IPS DF 4.7 (cell line): Measurements from ENCODE around the gene ECE1.
"Not testable (repeated sequence)": the region's sequence is repeated elsewhere in the genome, so short reads cannot be mapped to it uniquely, and the experiment has no call there.

ENCODE experiments used
- DNase-seq: peaks from one replicate; pipeline ENCODE4 v3.0.0-alpha.2; 2013; ENCODE audit warnings: low spot score; ENCODE audit errors: extremely low read depth

The ECE1 gene

DNA sequence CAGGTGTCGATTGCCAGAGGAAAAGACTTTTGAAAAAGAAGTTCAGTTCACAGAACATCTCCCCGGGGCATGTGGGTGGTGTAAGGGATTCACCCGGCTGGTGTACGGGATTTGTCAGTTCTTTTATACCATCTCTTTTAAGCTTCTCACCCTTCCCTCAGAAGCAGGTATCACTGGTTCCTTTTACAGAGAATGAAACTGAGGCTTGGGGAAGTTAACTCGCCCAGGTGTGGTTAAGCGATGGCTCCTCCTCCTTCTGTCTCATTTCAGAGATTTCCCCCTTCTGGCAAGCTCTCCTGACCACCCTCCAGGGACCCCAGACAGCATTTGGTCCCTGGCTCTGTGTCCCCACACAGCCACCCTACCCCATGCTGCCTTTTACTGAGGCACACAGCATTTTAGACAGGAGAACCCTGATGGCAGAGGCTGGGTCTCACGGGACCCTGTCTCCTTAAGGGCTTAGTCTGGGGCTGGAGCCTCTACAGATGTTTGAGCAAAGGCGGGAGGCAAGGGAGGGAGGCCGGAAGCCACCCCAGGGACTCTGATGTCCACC lies 2.8 kb upstream of the ECE1 start:
- no peak for DNase-seq

DNA sequence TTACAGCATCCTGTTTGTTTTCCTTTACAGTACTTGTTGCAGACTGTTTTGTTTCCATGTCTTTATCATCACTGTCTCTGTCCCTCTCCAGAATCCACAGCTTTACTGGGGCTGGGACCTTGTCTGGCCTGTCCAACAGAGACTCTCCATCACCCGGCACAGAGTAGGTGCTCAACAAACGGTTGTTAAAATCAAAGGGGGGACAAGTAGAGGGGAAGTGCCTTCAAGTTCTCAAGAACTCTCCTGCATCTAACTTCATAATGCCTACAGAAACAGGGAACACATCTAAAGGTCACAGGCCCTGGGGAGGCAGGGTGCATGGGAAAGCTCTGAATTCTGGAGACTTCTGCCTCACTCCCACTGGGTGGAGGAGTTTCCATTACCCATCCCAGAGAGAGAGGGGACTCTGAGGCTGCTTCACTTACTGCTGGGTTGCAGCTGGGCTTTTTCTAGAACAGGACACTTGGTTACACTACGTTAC lies 2.3 kb upstream of the ECE1 start:
- no peak for DNase-seq

DNA sequence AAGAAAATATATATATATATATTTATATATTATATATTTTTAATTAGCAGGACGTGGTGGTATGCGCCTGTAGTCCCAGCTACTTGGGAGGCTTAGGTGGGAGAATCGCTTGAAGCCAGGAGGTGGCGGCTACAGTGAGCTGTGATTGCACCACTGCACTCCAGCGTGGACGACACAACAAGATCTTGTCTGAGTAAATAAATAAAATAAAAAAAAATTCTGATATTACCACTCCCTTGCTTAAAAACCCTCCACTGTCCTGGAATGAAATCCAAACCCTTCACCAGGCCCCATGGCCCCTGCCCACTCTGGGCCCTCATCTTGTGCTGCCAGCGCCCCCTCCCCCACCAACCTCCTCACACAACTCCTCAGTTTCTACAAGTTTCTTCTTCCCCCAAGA lies 1.7 kb upstream of the ECE1 start:
- DNase-seq, result no peak

DNA sequence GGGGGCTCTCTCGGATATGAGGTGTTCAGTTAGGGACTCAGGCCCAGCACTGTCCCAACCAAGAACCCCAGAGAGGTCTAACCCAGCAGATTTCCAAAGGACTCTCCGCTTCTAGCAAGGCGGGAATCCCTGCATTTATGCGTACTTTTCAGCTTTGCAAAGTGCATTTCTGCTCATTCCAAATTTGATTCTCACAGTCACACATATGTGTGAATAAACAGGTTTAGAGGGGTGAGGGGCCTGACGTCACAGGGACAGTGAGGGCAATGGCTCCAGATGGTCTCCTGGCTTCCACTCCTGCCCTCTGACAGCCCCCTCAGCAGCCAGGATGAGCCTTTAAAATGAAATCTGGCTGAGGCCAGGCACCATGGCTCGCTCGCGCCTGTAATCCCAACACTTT lies 921 bp upstream of the ECE1 start:
- DNase-seq, result no peak

DNA sequence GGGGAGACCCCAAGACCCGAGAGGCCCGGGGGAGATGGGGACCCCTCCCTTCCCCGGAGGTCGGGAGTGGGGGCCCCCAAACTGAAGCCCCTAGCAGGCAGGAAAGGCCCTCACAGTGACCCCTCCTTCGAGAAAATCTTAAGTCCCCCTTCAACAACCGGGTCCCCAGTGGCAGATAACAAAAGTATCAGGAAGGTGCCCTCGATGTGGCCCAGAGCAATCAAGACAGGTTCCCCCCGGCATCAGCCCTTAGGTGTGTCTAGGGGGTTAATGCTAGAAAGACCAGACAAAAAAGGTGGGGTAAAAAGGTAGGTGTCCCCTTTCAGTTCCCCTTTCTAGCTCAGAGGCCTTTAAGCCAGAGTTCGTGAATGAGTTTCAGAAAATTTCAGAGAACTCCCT lies 282 bp upstream of the ECE1 start:
- no peak for DNase-seq

DNA sequence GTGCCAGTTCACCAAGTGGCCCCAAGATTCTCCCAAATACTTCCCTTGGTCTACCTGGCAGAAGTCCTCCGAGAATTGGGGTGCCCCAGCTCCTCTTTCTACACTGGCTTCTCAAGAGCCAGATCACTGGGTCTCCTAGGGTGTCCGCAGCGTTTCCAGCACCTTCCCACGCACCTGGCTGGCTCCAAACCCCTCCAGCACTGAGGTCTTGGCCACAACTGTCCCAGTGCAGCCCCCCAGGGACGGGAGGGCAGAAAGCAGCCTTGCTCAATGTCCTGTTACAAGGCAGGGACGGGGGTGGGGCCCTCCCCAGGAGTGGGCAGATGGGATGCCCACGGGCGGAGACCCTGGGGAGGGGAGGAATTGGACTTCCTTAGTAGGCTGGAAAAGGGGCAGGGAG lies 1.1 kb downstream of the ECE1 start:
- no peak for DNase-seq

DNA sequence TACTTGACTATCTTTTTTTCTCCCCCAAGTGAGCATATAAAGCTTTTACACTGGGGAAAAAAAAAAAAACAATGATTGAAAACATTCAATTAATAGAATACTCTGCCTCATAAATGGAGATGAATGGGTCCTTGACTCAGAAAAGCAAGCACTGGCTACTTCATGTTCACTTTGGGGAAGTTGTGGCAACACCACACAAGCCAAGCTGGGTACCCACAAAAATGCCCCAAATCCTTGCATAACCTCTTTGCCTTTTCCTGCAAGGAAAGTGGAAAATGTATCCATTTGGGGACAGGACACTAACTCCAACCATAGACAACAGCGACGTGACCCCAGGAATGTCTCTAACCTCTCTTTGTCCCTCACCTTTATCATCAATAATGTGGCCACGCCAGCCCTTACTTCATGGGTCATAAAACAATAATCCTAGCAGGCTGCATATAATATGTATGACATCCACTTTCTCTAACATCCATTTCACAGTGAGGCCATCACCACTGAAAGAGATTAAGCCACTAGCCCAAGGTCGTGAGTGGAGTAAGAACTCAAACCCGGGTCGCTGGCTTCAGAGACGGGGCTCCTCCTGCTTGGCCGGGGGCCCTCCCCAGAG lies 2.3 kb downstream of the ECE1 start:
- no peak for DNase-seq

DNA sequence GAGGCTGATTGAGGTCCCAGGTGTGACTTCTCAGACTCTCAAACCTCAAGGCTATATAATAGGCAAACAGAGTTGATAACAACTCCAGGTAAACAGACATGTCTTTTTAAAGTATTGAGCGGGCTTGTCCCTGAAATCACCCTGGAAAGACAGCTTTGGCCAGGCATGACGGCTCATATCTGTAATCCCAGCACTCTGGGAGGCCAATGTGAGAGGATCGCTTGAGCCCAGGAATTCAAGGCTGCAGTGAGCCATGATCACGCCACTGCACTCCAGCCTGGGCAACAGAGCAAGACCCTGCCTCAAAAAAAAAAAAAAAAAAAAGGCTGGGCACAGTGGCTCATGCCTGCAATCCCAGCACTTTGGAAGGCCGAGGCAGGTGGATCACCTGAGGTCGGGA lies 4.9 kb downstream of the ECE1 start:
- not testable (repeated sequence) for DNase-seq

DNA sequence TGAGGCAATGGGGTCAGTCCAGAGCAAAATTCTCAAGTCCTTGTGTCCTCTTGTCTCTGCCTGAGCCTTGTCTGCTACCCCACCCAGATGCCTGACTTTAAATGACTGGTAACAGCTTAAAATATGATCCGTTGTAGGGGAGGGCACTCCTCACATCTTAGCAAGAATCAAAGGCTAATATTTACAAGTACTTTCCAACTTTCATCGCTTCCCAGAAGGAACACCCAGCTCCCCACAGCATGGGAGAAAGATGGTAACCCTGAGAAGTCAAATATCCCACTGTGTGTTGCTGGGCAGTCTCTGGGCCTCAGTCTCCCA lies 5.2 kb downstream of the ECE1 start:
- no peak for DNase-seq

DNA sequence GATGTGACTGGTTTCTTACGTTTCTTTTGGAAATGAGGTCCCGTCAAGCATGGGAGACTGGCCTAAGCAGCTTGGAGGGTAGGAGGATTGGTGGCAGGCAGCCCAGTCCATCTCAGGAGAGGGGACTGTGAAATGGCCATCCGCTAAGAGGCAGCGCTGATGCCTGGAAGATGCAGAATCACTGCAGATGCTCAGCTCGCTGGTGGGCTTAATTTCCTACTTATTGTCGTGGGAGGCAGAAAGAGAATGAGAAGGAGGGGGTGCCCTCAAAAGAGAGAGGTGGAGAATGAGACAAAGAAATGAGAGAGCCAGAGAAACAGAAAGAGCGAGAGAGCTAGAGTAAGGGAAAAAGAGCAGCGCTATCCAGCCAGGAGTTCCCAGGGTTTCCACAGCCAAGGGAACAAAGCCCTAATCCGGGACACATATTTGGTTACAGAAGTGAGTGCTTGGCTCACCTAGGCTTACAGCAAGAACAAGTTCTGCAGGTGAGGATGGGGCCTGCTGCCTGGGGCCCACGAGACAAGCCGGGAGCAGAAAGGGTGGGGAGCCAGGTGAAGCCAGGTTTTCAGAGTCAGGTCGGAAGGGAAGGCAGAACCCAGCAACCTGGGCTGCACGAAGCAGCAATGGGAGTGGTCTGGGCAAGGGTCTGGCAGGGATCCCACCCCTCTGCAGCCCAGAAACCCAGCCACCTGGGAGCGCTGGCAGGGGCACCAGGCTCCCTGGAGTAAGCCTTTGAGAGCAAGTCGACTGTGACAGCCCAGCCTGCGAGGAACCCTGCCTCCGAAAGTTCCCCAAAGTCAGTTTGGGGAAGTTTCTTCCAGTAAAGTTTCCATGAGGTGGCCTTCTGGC lies 5.8 kb downstream of the ECE1 start:
- no peak for DNase-seq

DNA sequence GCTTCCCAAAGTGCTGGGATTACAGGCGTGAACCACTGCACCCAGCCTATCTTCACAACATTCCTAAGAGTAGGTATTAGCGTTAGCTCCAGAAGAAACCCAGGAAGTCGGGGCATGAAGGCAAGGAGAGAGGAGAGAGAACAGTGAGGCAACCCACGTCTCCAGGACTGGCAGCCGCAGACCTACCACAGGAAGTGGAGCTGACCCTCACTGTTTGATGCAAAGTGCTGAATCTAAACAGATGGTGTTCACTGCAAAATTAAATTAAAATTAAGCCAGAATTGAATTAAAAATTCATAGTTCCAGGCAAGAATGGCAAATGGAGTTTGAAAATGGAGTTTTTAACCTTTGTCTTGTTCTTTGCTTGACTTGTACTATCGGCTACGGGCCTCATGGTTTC lies 6.7 kb downstream of the ECE1 start:
- DNase-seq, result no peak

DNA sequence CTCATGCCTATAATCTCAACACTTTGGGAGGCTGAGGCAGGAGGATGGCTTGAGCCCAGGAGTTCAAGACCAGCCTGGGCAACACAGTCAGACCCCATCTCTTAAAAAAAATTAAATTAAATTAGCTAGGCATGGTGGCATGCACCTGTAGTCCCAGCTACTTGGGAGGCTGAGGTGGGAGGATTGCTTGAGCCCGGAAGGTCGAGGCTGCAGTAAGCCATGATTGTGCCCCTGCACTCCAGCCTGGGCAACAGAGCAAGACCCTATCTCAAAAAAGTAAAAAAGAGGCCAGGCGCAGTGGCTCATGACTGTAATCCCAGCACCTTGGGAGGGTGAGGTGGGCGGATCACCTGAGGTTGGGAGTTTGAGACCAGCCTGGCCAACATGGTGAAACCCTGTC lies 8.2 kb downstream of the ECE1 start:
- DNase-seq, result not testable (repeated sequence)

DNA sequence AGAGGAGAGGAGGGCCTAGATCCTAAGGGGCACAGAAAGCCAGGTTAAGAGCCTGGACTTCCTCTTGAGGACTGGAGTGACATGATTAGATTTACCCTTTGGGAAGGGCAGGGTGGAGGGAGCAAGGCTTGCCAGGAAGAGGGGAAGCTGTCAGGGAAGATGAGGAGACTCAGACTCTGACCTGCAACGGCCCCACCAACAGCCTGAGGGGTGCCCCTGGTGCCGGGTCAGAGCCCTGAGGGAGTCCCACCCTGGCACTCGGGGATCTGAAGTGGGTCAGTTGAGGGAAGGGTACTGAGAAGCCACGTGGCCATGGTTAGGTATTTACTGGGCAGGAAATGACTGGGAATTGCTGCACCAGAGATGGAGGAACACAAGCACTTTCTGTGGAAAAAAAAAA lies 9.8 kb downstream of the ECE1 start:
- DNase-seq, result no peak

DNA sequence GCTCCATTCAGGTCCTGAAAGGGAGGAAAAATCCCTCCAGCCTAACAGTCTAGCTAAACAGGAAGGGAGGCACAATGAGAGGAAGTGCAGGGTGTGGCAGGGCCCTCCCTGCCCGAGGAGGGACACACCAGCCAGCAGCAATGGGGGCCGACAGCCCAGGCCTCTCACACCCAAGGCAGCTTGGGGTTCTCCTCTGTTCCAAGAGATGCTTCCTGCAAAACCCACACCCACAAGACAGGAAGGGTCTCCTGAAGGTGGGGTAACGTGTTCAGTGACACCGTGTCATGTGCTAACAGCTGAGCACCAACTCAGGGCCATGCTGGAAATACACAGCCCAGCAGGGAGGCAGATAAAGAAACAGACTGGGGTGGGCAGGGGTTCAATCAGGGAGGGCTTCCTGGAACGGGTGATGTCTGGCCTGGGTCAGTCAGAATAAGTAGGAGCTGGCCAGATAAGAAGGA lies 10.2 kb downstream of the ECE1 start:
- no peak for DNase-seq

DNA sequence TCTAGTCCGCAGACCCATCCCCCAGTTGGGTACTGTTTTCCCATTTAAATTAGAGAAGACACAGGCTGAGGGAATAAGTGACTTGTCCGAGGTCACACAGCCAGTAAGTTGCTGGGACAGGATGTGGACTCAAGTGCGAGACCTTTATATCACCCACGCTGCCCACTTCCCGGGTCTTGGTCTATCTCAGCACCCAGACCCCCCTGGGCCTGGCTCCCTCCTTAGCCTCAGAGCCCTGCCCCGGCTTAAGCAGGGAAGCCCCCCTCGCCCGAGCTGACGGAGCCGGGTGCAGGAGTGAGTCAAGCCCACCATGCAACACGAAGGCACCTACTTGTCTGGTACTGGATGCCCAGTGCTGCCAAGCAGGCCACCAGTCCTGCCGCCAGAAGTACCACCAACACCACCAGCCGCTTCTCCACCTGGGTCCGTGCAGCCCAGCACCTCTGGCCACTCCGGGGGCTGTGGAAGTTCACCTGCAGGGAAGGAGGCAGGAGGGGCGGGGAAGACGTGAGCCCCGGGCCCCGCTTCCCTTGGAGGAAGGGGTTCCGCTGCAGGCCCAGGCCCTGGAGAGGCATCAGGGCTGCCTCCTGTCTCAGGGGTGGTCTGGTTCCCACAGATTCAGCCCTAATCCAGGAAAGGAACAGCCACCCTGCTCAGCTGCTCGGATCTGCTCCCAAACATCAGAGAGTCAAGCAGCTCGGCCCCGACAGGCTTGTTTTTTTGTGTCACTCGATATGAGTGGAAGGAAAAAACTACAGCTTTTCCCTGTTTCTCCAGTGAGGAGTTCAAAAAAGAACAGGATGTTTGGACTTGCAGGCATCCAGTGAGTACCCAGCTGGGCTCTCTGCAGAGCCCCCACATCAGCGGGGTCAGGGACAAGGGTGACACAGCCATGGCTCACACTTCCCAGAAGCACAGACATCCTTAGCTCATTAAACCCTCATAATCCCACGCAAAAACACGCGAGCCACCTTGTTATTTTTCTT lies 11.1 kb downstream of the ECE1 start:
- DNase-seq, result no peak

DNA sequence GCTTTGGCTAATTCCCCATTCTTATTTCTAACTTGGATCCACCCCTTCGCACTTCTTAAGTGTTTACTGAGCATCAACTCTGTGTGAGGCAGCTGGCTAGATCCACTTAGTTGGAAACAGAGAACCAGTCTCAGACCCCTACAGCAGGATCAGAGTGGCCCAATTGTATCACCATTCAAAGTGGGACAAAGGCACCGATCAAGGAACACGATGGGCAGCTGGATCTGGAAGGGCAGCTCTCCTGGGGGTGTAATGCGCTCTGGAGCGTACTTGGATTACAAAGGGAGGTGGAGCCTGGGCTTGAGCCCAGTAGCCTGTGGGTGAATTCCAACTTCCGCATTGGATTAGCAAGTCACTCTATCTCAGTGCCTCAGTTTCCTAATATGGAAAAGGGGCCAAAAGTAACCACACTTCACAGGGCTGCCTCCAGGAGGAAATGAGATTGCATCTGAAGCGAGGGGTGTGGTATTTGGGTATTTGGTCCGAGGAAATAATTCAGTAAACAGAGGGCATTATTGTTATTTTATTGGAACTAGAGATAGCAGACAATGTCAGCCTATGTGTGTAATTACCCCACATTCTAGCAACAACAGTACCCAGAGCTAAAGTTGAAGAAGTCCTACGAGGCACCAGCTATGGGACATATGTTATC lies 11.9 kb downstream of the ECE1 start:
- DNase-seq, result no peak

DNA sequence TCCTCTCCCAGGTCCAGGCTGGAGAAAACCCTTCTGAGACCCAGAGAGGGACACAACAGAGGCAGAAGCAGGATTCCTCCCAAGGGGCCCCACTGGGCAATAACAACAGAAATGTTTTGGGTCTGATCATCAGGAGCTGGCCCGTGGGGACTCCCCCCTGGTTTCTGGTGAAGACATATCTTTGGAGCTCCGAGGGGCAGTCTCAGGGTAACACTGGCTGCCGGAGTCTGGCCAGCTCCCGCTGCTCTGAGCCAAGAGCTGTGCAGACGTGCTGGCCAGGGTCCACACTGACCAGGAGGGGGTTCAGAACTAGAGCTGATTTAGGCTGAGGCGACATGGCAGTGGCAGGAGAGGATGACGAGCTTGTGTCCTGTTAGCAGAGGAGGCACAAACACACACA lies 13.1 kb downstream of the ECE1 start:
- DNase-seq, result no peak

DNA sequence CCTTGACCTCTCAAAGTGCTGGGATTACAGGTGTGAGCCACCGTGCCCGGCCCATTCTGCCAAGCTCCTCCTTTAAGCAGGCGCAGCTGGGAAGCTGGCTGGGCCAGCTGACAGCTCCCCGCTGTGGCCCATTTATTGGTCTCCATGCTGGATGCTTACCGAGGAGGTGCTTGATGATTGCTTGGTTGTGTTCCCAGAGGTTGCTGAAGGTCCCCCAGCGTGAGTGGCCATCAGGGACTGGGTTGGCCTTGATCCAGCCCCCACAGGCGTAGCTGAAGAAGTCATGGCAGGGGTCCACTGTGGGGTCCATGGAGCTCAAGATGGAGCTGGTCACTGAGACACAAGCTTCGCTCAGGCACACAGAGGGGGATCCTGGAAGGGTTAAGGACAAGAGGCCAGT lies 17.7 kb downstream of the ECE1 start:
- DNase-seq, result no peak

DNA sequence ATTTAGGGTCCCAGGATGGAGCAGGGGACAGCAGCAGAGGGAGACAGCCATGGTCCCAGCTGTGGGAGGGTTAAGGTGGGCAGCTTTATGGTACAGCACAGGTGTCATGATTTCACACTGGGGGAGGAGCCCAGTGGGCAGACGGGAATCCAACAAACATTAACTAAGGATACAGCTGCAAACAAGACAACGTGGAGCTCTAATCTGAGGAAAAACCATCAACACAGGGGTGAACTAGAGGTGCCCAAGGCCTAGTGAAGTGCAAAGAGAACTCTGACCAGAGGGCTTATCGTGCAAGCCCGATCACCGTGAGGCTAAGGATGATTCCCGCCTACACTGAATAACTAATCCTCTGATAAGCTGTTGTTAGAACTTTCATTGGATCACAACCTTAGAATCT lies 18.7 kb downstream of the ECE1 start:
- no peak for DNase-seq

DNA sequence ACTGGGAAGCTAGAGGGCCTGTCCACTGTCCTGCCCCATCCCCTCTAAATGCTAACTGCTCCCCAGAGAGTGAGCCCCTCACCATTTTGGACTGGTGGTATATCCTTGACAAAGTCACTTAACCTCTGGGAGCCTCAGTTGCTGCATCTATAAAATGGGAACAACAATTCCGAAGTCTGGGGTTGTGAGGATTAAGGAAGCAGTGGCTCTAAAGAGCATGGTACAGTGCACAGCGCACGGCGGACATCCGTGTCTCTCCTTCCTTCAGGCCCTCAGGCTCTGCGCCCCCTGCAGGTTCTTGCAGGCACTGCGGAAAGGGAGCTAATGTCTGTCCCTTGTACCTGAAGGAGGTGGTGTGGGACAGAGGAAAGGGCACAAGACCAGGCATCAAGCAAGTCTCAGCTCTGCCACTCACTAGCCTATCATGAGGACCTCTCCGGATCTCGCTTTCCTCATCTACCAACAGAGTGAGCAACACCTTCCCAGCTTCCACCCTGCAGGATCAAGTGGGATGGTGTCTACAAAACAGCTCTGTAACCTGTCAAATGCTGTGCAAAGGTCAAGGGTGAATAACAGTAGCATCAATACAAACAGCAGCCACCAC lies 20.1 kb downstream of the ECE1 start:
- DNase-seq, result peak; percentile 68
